Measurements from ENCODE around the gene BOK. TPM values are rescaled to one million over a fixed set of nuclear protein-coding genes. Genes with fewer than 3 reads are reported as not detected.

BOK gene
- total RNA-seq, 1 experiment from 2014 or later, result 41.5 TPM

- TF ChIP-seq ZBTB33 (IDR thresholded peaks at IDR 0.05; ENCODE audit: extremely low read depth, insufficient replicate concordance, low read length), result no peak
- TF ChIP-seq YY1 (IDR thresholded peaks at IDR 0.05; ENCODE audit: extremely low read depth, insufficient replicate concordance, low read depth, low read length), result no peak
- TF ChIP-seq POLR2A (IDR thresholded peaks at IDR 0.05; ENCODE audit: borderline replicate concordance, extremely low read depth, insufficient read depth, insufficient read length), result no peak
- TF ChIP-seq CTCF (IDR thresholded peaks at IDR 0.05 in 2 of 3, conservative IDR thresholded peaks at IDR 0.05 in 1 of 3; ENCODE audit: borderline replicate concordance in 1 of 3, insufficient read depth in 1 of 3, low read depth in 2 of 3, low read length in 2 of 3), result no peak
- no peak for TF ChIP-seq EZH2 (IDR thresholded peaks at IDR 0.05)
- TF ChIP-seq RAD21 (IDR thresholded peaks at IDR 0.05; ENCODE audit: low read depth), result no peak
- no peak for TF ChIP-seq ELF1 (IDR thresholded peaks at IDR 0.05; ENCODE audit: borderline replicate concordance, low read depth)
These were observed 41.1 kb downstream of the BOK start (continued) for GRCh38 chr2:241599615-241600014.

- Histone ChIP-seq H3K27me3 (ENCODE audit: insufficient read depth, low read length) (no peaks in the 10 kb centered on the region), H3K4me2 (ENCODE audit: low read length) (no peak overlapping the region), H3K9me3 (ENCODE audit: control insufficient read depth in 1 of 2, insufficient read depth in 1 of 2, low read depth in 1 of 2, low read length in 2 of 2) (no peaks in the 10 kb centered on the region), H3K27ac (ENCODE audit: low read depth, low read length) (no peak overlapping the region), H3K4me3 (replicated peaks in 1 of 2; ENCODE audit: low read depth in 1 of 2, low read length in 2 of 2) (no peak overlapping the region), H3K9me2 (ENCODE audit: insufficient read depth) (no peaks in the 10 kb centered on the region), H3K4me1 (ENCODE audit: control insufficient read depth in 1 of 2, insufficient read depth in 2 of 2, low read length in 2 of 2) (no peaks in the 10 kb centered on the region), H3K79me2 (ENCODE audit: insufficient read depth, low read length) (no peaks in the 10 kb centered on the region), H2AFZ (ENCODE audit: low read depth, low read length, poor library complexity, severe bottlenecking) (no peak overlapping the region), H3K9ac (ENCODE audit: low read length) (no peak overlapping the region), H3K36me3 (ENCODE audit: control insufficient read depth in 1 of 2, insufficient read depth in 2 of 2, low read length in 2 of 2) (peaks cover 6 to 21% of the 10 kb centered on the region in 2 experiments; a peak in 3 of 4 replicates), H4K20me1 (ENCODE audit: insufficient read depth) (no peaks in the 10 kb centered on the region)
- RAD21 ChIA-PET (ENCODE audit: low non-redundant PET in 1 of 2, low total read pairs in 2 of 2, uncharacterized antibody in 2 of 2, unreplicated experiment in 2 of 2), result no interaction called here
- ATAC-seq, result no peak
- DNase-seq (ENCODE audit: low read depth, low spot score), result no peak
- BruUV-seq (replicated peaks), result no TSS peak
- intact Hi-C loops (cut with micrococcal nuclease), result no loop called here
- POLR2A ChIA-PET, result no interaction called here
- CTCF ChIA-PET, result no interaction called here
- TF ChIP-seq ELF1 (IDR thresholded peaks at IDR 0.05; ENCODE audit: borderline replicate concordance, low read depth) (no peak), SRF (IDR thresholded peaks at IDR 0.05; ENCODE audit: low read depth) (no peak), REST (IDR thresholded peaks at IDR 0.05; ENCODE audit: low read depth) (no peak), RAD21 (IDR thresholded peaks at IDR 0.05; ENCODE audit: low read depth) (no peak), CEBPB (IDR thresholded peaks at IDR 0.05; ENCODE audit: low read depth) (no peak), TCF7L2 (IDR thresholded peaks at IDR 0.05; ENCODE audit: borderline replicate concordance, extremely low read depth, insufficient read depth, insufficient read length) (no peak), POLR2A (IDR thresholded peaks at IDR 0.05; ENCODE audit: borderline replicate concordance, extremely low read depth, insufficient read depth, insufficient read length) (no peak), ZFX (IDR thresholded peaks at IDR 0.05) (no peak), SIN3A (IDR thresholded peaks at IDR 0.05; ENCODE audit: low read depth) (no peak), FOSL1 (IDR thresholded peaks at IDR 0.05; ENCODE audit: low read depth) (no peak), MAX (IDR thresholded peaks at IDR 0.05) (no peak), EZH2phosphoT487 (IDR thresholded peaks at IDR 0.05; ENCODE audit: borderline replicate concordance) (no peak), CBX3 (IDR thresholded peaks at IDR 0.05; ENCODE audit: low read depth) (no peak), ATF3 (IDR thresholded peaks at IDR 0.05) (no peak)
These were observed 43.3 kb downstream of the BOK start for GRCh38 chr2:241601841-241602240.

Data from HCT116 (cell line).